BJ (cell line): ENCODE results near the gene PCA3. TPM values are rescaled to one million over a fixed set of nuclear protein-coding genes. Genes with fewer than 3 reads are reported as not detected.

Source experiments
- CTCF ChIA-PET: fragments of 350-600 bp; formaldehyde crosslinking; extraction: SDS; loops from one replicate; lab custom pipeline; 2021; ENCODE audit warnings: antibody characterized with exemption, inconsistent platforms; lab: Yijun Ruan, JAX
- POLR2A ChIA-PET: fragments of 300-600 bp; sonication (Branson Sonifier 250); formaldehyde crosslinking; extraction: SDS; loops from one replicate; lab custom pipeline; 2021; ENCODE audit warnings: antibody characterized with exemption; lab: Charles Lee
- DNase-seq: peaks from one replicate; pipeline ENCODE4 v3.0.0-alpha.2; 2011; ENCODE audit warnings: low read depth
- H3K27me3 ChIP-seq: 2 replicates; pipeline ENCODE4 v1.6.0; 2011; ENCODE audit warnings: low read length; ENCODE audit not compliant: control insufficient read depth, insufficient read depth
- H3K36me3 ChIP-seq: 2 replicates; pipeline ENCODE4 v1.5.1; 2011; ENCODE audit warnings: low read length; ENCODE audit not compliant: control insufficient read depth, insufficient read depth
- H3K4me3 ChIP-seq: 2 replicates; pipeline ENCODE4 v1.5.1; 2011; ENCODE audit warnings: low read depth, mild to moderate bottlenecking, control low read depth, low read length
- CTCF ChIP-seq: IDR thresholded peaks from 2 replicates; pipeline ENCODE4 v1.5.1; 2011; ENCODE audit warnings: low read depth, mild to moderate bottlenecking, control low read depth, inconsistent platforms, low read length, moderate library complexity; ENCODE audit not compliant: insufficient read depth
- polyA plus RNA-seq: library from polyadenylated mRNA; depleted of rRNA; stranded (reverse); fragments of >200 nt; gene quantifications from 2 replicates; pipeline ENCODE4 v1.2.3, GENCODE V29; 2011; rRNA removed
- small RNA-seq: library from RNA; depleted of rRNA; stranded (forward); fragments of <200 nt; gene quantifications from one replicate; pipeline ENCODE3, GENCODE V24; 2012; ENCODE audit warnings: low replicate concordance, low read depth; ENCODE audit not compliant: insufficient read length

PCA3 gene
- polyA plus RNA-seq, 1 experiment, result not detected

- no peaks in the 10 kb centered on the region for H3K27me3 ChIP-seq
- H3K36me3 ChIP-seq, result no peaks in the 10 kb centered on the region
- ChIA-PET POLR2A (no interaction called here), CTCF (interaction anchor here (1.6 kb wide), 1 partner anchor 9 kb away, joined by 6 read pairs; no protein-coding TSS in a partner anchor)
- TF ChIP-seq CTCF, result no peak
- DNase-seq, result no peak
- H3K4me3 ChIP-seq, result no peak overlapping the region
These were observed 56.2 kb downstream of the PCA3 start for GRCh38 chr9:76820431-76820830.

- no peak for DNase-seq
- no peak overlapping the region for H3K4me3 ChIP-seq
- no peaks in the 10 kb centered on the region for H3K36me3 ChIP-seq
- CTCF ChIA-PET, result interaction anchor here (1.5 to 2.3 kb wide), 2 partner anchors 10 to 167 kb away, joined by 3 to 4 read pairs; no protein-coding TSS in a partner anchor
- no peak for TF ChIP-seq CTCF
- POLR2A ChIA-PET, result no interaction called here
- no peaks in the 10 kb centered on the region for H3K27me3 ChIP-seq
These were observed 63.2 kb downstream of the PCA3 start for GRCh38 chr9:76827296-76828080.

- no peaks in the 10 kb centered on the region for H3K36me3 ChIP-seq
- ChIA-PET POLR2A (no interaction called here), CTCF (interaction anchor here (2.3 kb wide), 1 partner anchor 11 kb away, joined by 4 read pairs; no protein-coding TSS in a partner anchor)
- no peaks in the 10 kb centered on the region for H3K27me3 ChIP-seq
- no peak overlapping the region for H3K4me3 ChIP-seq
- DNase-seq, result no peak
- no peak for TF ChIP-seq CTCF
These were observed 64.2 kb downstream of the PCA3 start for GRCh38 chr9:76828447-76828846.

- Histone ChIP-seq H3K27me3 (no peaks in the 10 kb centered on the region), H3K36me3 (no peaks in the 10 kb centered on the region), H3K4me3 (no peak overlapping the region)
- DNase-seq, result peak; percentile 61
- ChIA-PET POLR2A (interaction anchor here (0.5 to 0.6 kb wide), 2 partner anchors 436 to 471 kb away, joined by 3 to 4 read pairs; no protein-coding TSS in a partner anchor), CTCF (no interaction called here)
- TF ChIP-seq CTCF, result no peak
These were observed 71.5 kb downstream of the PCA3 start for GRCh38 chr9:76835571-76836283.

Small RNA genes lying within 50 kb of the gene (small RNA-seq; reads per million reads assigned to genes)
- not detected for gene AL359314.1

Other genes starting within 250 kb of the PCA3 start
- gene PRUNE2, start 141.7 kb downstream of the PCA3 start, polyA plus RNA-seq, result 0.78 and 1.3 TPM in 2 replicates